K562 (cell line): ENCODE data around the gene OXSR1. TPM values are rescaled to one million over a fixed set of nuclear protein-coding genes. Genes with fewer than 3 reads are reported as not detected.
A peak's percentile ranks its signal among the peaks of the same experiment; 100 is the strongest.

Experiments used
- CEBPB ChIP-seq: fragments of 450-650 bp; IDR thresholded peaks from 2 replicates; pipeline ENCODE4 v1.6.1; 2016; ENCODE audit warnings: missing genetic modification characterization, missing compliant biosample characterization
- E2F3 ChIP-seq: fragments of 250-450 bp; sonication (Bioruptor Pico); IDR thresholded peaks from 2 replicates; pipeline ENCODE4 v1.4.0; 2020; ENCODE audit warnings: mild to moderate bottlenecking
- FOS ChIP-seq: IDR thresholded peaks from 3 replicates; pipeline ENCODE4 v1.6.1; 2011; ENCODE audit not compliant: insufficient read length; ENCODE audit errors: extremely low read depth
- HLTF ChIP-seq: fragments of 450-650 bp; IDR thresholded peaks from 2 replicates; pipeline ENCODE4 v1.6.1; 2016
- HMGN3 ChIP-seq: IDR thresholded peaks from 2 replicates; pipeline ENCODE4 v1.6.1; 2011; ENCODE audit warnings: borderline replicate concordance, low read depth, mild to moderate bottlenecking, mixed read lengths, low read length; ENCODE audit not compliant: insufficient read length; ENCODE audit errors: extremely low read depth
- KAT2B ChIP-seq: IDR thresholded peaks from one replicate; pipeline ENCODE4 v1.6.1; 2012; ENCODE audit warnings: low read depth, mild to moderate bottlenecking, control low read depth, inconsistent platforms, low read length, moderate library complexity
- NFE2 ChIP-seq: IDR thresholded peaks from 2 replicates; pipeline ENCODE4 v1.6.1; 2014; ENCODE audit warnings: antibody characterized with exemption, low read depth
- NR3C1 ChIP-seq: sonication (generic); formaldehyde crosslinking; IDR thresholded peaks from 2 replicates; pipeline ENCODE4 v1.8.1; 2022; ENCODE audit warnings: missing genetic modification reagents
- RBM15 ChIP-seq: fragments of 200-400 bp; formaldehyde crosslinking; IDR thresholded peaks from 2 replicates; pipeline ENCODE4 v1.6.1; 2018; ENCODE audit warnings: mild to moderate bottlenecking, low read length, moderate library complexity; ENCODE audit not compliant: insufficient read depth
- ZC3H8 ChIP-seq: fragments of 450-650 bp; IDR thresholded peaks from 2 replicates; pipeline ENCODE4 v1.6.1; 2017
- ZNF696 ChIP-seq: fragments of 250-450 bp; sonication (Bioruptor Pico); conservative IDR thresholded peaks from 2 replicates; pipeline ENCODE4 v1.4.0; 2020; ENCODE audit warnings: mild to moderate bottlenecking, moderate library complexity
- ZNF76 ChIP-seq: fragments of 250-450 bp; sonication (Bioruptor Pico); IDR thresholded peaks from 2 replicates; pipeline ENCODE4 v1.4.0; 2020; ENCODE audit warnings: mild to moderate bottlenecking, moderate library complexity, borderline replicate concordance
- ZNF766 ChIP-seq: fragments of 200-800 bp; sonication (Bioruptor generic); conservative IDR thresholded peaks from 2 replicates; pipeline ENCODE4 v1.6.1; 2016; ENCODE audit warnings: missing genetic modification characterization, missing compliant biosample characterization
- ZNF830 ChIP-seq: fragments of 250-450 bp; sonication (Bioruptor Pico); IDR thresholded peaks from 2 replicates; pipeline ENCODE4 v1.5.0; 2021; ENCODE audit warnings: mild to moderate bottlenecking
- polyA plus RNA-seq, 8 experiments: library from polyadenylated mRNA; depleted of rRNA in 4 of 8; stranded (reverse) in 5 of 8; unstranded in 3 of 8; fragments of >200 nt; fragmentation: Nextera tagmentation in 2 of 8; fragmentation: Illumina TruSeq in 1 of 8; extraction: Ambion mirVana in 2 of 8; extraction: Trizol in 1 of 8; gene quantifications; 2 replicates each; pipeline versions ENCODE4 v1.2.1 to v1.2.3, GENCODE V29; 2011 to 2014; ENCODE audit warnings: inconsistent platforms in 1 of 8, missing spikeins in 1 of 8
- total RNA-seq, 7 experiments: library from RNA; depleted of rRNA in 6 of 7; stranded (reverse); fragments of >200 nt in 6 of 7; fragmentation: Illumina TruSeq in 2 of 7; extraction: Trizol in 2 of 7; gene quantifications; 2 replicates each; pipeline versions ENCODE4 v1.2.1 to v1.2.3, GENCODE V29; 2011 to 2021; ENCODE audit warnings: low replicate concordance in 1 of 7
- TF ChIP-seq, protein P1 (sequence below): fragments of 450-650 bp; IDR thresholded peaks from 2 replicates; pipeline ENCODE4 v1.6.1; 2018; ENCODE audit warnings: mild to moderate bottlenecking, low read depth; ENCODE audit not compliant: partially characterized antibody
- TF ChIP-seq, protein P2 (sequence below), 2 experiments: fragments of 450-650 bp; IDR thresholded peaks; 2 replicates each; pipeline ENCODE4 v1.6.1; 2016; ENCODE audit warnings: mild to moderate bottlenecking in 2 of 2, borderline replicate concordance in 1 of 2, low read depth in 1 of 2, moderate library complexity in 1 of 2
- TF ChIP-seq, protein P3 (sequence below): fragments of 250-450 bp; sonication (Bioruptor Pico); IDR thresholded peaks from 2 replicates; pipeline ENCODE4 v1.8.0; 2021; ENCODE audit warnings: mild to moderate bottlenecking, moderate library complexity

Gene OXSR1
- total and polyA plus RNA-seq, 9 of the 15 experiments (the other 6 are each of a cell fraction or from before 2014, with no cell fraction given): 15.7 to 87.6 (median 48.7) TPM

DNA sequence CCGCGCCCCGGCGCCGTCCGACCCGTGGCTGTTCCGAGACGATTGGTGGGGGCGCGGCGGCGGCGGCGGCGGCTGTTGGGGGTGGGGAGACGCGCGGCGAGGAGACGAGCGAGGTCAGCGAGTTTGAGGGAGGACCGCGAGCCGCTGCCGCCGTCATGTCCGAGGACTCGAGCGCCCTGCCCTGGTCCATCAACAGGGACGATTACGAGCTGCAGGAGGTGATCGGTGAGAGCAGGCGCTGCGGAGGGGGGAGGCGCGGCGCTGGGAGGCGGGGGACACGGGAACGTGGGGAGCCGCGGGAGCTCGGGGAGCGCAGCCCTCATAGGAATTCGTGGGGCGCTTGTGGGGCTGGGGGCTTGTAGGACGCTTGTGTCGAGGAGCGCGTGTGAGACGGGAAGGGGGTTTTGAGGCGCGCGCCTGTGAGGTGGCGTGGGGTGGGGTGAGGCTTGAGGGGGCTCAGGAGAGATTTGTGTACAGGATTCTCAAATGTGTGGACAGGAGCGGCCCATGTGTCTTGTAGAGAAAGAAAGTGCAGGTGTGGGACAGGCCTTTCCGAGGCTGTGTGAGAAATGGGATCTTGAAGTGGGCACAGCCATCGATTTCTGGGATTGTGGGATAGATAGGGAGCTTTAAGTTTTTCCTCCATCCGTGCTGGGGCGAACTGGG lies 518 bp downstream of the OXSR1 start (continued):
- TF ChIP-seq, protein P1, sequence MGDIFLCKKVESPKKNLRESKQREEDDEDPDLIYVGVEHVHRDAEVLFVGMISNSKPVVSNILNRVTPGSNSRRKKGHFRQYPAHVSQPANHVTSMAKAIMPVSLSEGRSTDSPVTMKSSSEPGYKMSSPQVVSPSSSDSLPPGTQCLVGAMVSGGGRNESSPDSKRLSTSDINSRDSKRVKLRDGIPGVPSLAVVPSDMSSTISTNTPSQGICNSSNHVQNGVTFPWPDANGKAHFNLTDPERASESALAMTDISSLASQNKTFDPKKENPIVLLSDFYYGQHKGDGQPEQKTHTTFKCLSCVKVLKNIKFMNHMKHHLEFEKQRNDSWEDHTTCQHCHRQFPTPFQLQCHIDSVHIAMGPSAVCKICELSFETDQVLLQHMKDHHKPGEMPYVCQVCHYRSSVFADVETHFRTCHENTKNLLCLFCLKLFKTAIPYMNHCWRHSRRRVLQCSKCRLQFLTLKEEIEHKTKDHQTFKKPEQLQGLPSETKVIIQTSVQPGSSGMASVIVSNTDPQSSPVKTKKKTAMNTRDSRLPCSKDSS: no peak
- no peak for TF ChIP-seq KAT2B
- TF ChIP-seq FOS: no peak
- TF ChIP-seq NR3C1: peak; percentile 87; the same call in 1 of the 2 replicates
- TF ChIP-seq HLTF: no peak
- no peak for TF ChIP-seq ZC3H8
- TF ChIP-seq ZNF830 (CRISPR knock-in tag): peak; percentile 82
- TF ChIP-seq RBM15: no peak
- TF ChIP-seq, protein P2, sequence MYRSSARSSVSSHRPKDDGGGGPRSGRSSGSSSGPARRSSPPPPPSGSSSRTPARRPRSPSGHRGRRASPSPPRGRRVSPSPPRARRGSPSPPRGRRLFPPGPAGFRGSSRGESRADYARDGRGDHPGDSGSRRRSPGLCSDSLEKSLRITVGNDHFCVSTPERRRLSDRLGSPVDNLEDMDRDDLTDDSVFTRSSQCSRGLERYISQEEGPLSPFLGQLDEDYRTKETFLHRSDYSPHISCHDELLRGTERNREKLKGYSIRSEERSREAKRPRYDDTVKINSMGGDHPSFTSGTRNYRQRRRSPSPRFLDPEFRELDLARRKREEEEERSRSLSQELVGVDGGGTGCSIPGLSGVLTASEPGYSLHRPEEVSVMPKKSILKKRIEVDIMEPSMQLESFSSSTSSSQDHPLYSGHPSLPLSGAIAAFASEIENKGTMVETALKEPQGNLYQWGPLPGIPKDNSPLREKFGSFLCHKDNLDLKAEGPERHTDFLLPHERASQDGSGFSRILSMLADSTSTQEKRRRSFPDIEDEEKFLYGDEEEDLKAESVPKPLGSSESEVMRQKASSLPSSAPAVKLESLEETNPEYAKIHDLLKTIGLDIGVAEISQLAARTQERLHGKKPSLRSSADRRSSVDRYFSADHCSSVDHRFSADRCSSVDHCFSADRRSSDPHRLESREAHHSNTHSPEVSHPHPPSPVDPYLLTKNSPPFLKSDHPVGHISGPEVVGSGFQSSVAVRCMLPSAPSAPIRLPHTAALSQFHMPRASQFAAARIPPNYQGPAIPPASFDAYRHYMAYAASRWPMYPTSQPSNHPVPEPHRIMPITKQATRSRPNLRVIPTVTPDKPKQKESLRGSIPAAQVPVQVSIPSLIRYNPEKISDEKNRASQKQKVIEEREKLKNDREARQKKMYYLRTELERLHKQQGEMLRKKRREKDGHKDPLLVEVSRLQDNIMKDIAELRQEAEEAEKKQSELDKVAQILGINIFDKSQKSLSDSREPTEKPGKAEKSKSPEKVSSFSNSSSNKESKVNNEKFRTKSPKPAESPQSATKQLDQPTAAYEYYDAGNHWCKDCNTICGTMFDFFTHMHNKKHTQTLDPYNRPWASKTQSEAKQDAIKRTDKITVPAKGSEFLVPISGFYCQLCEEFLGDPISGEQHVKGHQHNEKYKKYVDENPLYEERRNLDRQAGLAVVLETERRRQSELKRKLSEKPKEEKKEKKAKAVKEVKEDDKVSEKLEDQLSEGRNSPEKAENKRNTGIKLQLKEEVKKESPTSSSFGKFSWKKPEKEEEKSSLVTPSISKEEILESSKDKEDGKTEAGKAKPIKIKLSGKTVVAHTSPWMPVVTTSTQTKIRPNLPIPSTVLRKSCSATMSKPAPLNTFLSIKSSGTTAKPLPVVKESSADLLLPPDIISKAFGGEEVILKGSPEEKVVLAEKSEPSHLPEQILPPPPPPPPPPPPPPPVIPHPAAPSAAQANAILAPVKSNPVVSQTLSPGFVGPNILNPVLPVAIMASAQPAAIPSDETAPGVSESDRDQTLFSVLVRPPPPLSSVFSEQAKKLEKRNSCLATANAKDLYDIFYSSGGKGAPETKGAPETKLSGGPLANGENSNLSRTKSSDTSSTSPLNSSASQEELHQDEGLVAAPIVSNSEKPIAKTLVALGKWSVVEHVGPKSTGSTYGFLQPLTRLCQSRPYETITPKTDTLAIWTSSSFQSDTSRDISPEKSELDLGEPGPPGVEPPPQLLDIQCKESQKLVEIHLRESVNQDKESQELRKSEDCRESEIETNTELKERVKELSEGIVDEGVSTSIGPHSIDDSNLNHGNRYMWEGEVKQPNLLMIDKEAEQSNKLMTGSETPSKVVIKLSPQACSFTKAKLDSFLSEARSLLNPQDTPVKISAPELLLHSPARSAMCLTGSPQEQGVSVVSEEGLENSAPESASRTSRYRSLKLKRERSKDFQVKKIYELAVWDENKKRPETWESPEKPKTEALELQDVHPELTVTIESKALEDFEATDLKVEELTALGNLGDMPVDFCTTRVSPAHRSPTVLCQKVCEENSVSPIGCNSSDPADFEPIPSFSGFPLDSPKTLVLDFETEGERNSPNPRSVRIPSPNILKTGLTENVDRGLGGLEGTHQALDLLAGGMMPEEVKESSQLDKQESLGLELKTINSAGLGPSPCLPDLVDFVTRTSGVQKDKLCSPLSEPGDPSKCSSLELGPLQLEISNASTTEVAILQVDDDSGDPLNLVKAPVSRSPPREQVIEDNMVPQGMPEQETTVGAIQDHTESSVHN (IDR thresholded peaks at IDR 0.05; ENCODE audit: borderline replicate concordance in 1 of 2, low read depth in 1 of 2): no peak
- no peak for TF ChIP-seq ZNF76 (CRISPR knock-in tag)
- no peak for TF ChIP-seq ZNF696 (CRISPR knock-in tag)
- TF ChIP-seq CEBPB (tag): no peak
- no peak for TF ChIP-seq ZNF766 (CRISPR knock-in tag)
- TF ChIP-seq, protein P3, sequence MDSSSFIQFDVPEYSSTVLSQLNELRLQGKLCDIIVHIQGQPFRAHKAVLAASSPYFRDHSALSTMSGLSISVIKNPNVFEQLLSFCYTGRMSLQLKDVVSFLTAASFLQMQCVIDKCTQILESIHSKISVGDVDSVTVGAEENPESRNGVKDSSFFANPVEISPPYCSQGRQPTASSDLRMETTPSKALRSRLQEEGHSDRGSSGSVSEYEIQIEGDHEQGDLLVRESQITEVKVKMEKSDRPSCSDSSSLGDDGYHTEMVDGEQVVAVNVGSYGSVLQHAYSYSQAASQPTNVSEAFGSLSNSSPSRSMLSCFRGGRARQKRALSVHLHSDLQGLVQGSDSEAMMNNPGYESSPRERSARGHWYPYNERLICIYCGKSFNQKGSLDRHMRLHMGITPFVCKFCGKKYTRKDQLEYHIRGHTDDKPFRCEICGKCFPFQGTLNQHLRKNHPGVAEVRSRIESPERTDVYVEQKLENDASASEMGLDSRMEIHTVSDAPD (CRISPR knock-in tag): no peak
- TF ChIP-seq E2F3 (CRISPR knock-in tag): no peak
- TF ChIP-seq HMGN3: peak; percentile 58
- no peak for TF ChIP-seq NFE2
